ENCODE data around the gene ASPHD1. TPM values are rescaled to one million over a fixed set of nuclear protein-coding genes. Genes with fewer than 3 reads are reported as not detected.

ASPHD1 gene
- total and polyA plus RNA-seq, 2 of the 4 experiments (the other 2 are of a cell fraction), result 4.1 to 14.5 TPM

- Histone ChIP-seq H3K79me1 (ENCODE audit: low read depth in 1 of 2, low read length in 2 of 2) (peaks cover 7 to 30% of the 10 kb centered on the region in 2 experiments; a peak in 3 of 4 replicates), H3K18ac (ENCODE audit: low read depth, low read length) (no peak overlapping the region), H2BK20ac (ENCODE audit: low read depth, low read length) (no peak overlapping the region), H3K36me3 (ENCODE audit: control insufficient read depth, insufficient read depth, low read length) (peaks cover 22% of the 10 kb centered on the region), H2BK15ac (ENCODE audit: low read depth, low read length) (no peak overlapping the region), H3K56ac (ENCODE audit: extremely low read depth, insufficient read depth, low read length) (no peak overlapping the region), H4K20me1 (ENCODE audit: insufficient read depth, low read length) (no peaks in the 10 kb centered on the region; the same call in 1 of the 2 replicates), H3K4me1 (ENCODE audit: control insufficient read depth, insufficient read depth, low read length) (peaks cover 4% of the 10 kb centered on the region; the same call in 1 of the 2 replicates), H2AK5ac (ENCODE audit: low read depth, low read length) (no peak overlapping the region), H3K27ac (ENCODE audit: insufficient read depth, low read length) (no peak overlapping the region), H4K91ac (ENCODE audit: insufficient read depth, low read depth, low read length) (no peak overlapping the region), H3K9ac (ENCODE audit: low read depth, low read length) (no peak overlapping the region), H3K4ac (ENCODE audit: low read depth, low read length) (no peak overlapping the region), H2AK9ac (replicated peaks; ENCODE audit: low read depth, low read length, poor library complexity) (no peak overlapping the region), H4K5ac (ENCODE audit: low read depth, low read length) (no peak overlapping the region), H2AFZ (replicated peaks; ENCODE audit: low read length, poor library complexity) (no peak overlapping the region), H3K14ac (replicated peaks; ENCODE audit: low read depth, low read length) (no peak overlapping the region), H3K23ac (ENCODE audit: low read depth, low read length) (no peak overlapping the region), H4K8ac (ENCODE audit: low read depth in 2 of 2, low read length in 2 of 2) (no peak overlapping the region), H3K27me3 (ENCODE audit: control insufficient read depth, insufficient read depth, low read length) (no peaks in the 10 kb centered on the region), H3K4me2 (ENCODE audit: low read depth, low read length) (no peak overlapping the region), H3K9me3 (ENCODE audit: control insufficient read depth, insufficient read depth, low read length) (no peaks in the 10 kb centered on the region), H3K9me1 (ENCODE audit: insufficient read depth, low read length) (peaks cover 9% of the 10 kb centered on the region), H2BK120ac (ENCODE audit: low read depth, low read length) (no peak overlapping the region), H2BK5ac (ENCODE audit: low read depth, low read length, poor library complexity, severe bottlenecking) (no peak overlapping the region), H3K4me3 (ENCODE audit: insufficient read depth, low read depth, low read length) (no peak overlapping the region)
- ATAC-seq (ENCODE audit: low read depth) (no peak), DNase-seq (no peak)
- in situ Hi-C loops (cut with MboI; ENCODE audit: low sequenced_read_pairs) (no loop called here), dilution Hi-C loops (cut with HindIII; ENCODE audit: low sequenced_read_pairs, unreplicated experiment) (no loop called here), intact Hi-C loops (cut with micrococcal nuclease) (no loop called here)
- ChIA-PET CTCF (interaction anchor here (1.9 kb wide), 1 partner anchor 10 kb away, joined by 6 read pairs; no protein-coding TSS in a partner anchor), POLR2A (ENCODE audit: unreplicated experiment) (no interaction called here)
- no TSS peak for BruUV-seq (replicated peaks)
- no peak for TF ChIP-seq RFX5 (IDR thresholded peaks at IDR 0.05; ENCODE audit: low read depth, low read length)
- TF ChIP-seq CEBPB (IDR thresholded peaks at IDR 0.05; ENCODE audit: low read depth, low read length), result no peak
- no peak for TF ChIP-seq MXI1 (IDR thresholded peaks at IDR 0.05; ENCODE audit: borderline replicate concordance, low read depth, low read length)
- no peak for TF ChIP-seq USF2 (IDR thresholded peaks at IDR 0.05; ENCODE audit: low read depth, low read length)
- no peak for TF ChIP-seq RAD21 (IDR thresholded peaks at IDR 0.05; ENCODE audit: low read length)
- no peak for TF ChIP-seq NFE2L2 (IDR thresholded peaks at IDR 0.05; ENCODE audit: low read depth, low read length)
- TF ChIP-seq, protein P1, sequence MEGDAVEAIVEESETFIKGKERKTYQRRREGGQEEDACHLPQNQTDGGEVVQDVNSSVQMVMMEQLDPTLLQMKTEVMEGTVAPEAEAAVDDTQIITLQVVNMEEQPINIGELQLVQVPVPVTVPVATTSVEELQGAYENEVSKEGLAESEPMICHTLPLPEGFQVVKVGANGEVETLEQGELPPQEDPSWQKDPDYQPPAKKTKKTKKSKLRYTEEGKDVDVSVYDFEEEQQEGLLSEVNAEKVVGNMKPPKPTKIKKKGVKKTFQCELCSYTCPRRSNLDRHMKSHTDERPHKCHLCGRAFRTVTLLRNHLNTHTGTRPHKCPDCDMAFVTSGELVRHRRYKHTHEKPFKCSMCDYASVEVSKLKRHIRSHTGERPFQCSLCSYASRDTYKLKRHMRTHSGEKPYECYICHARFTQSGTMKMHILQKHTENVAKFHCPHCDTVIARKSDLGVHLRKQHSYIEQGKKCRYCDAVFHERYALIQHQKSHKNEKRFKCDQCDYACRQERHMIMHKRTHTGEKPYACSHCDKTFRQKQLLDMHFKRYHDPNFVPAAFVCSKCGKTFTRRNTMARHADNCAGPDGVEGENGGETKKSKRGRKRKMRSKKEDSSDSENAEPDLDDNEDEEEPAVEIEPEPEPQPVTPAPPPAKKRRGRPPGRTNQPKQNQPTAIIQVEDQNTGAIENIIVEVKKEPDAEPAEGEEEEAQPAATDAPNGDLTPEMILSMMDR (conservative IDR thresholded peaks at IDR 0.05; ENCODE audit: low read depth, low read length), result no peak
- no peak for TF ChIP-seq CHD1 (IDR thresholded peaks at IDR 0.05; ENCODE audit: low read depth, low read length)
- no peak for TF ChIP-seq SMC3 (IDR thresholded peaks at IDR 0.05; ENCODE audit: low read depth, low read length)
- TF ChIP-seq RCOR1 (IDR thresholded peaks at IDR 0.05; ENCODE audit: insufficient replicate concordance, low read length), result no peak
- no peak for TF ChIP-seq BHLHE40 (IDR thresholded peaks at IDR 0.05; ENCODE audit: low read depth, low read length)
- no peak for TF ChIP-seq POLR2A (IDR thresholded peaks at IDR 0.05; ENCODE audit: low read depth, low read length)
- TF ChIP-seq FOS (IDR thresholded peaks at IDR 0.05; ENCODE audit: low read depth, low read length), result no peak
- TF ChIP-seq MAZ (IDR thresholded peaks at IDR 0.05; ENCODE audit: borderline replicate concordance, low read depth, low read length), result no peak
- TF ChIP-seq, protein P2, sequence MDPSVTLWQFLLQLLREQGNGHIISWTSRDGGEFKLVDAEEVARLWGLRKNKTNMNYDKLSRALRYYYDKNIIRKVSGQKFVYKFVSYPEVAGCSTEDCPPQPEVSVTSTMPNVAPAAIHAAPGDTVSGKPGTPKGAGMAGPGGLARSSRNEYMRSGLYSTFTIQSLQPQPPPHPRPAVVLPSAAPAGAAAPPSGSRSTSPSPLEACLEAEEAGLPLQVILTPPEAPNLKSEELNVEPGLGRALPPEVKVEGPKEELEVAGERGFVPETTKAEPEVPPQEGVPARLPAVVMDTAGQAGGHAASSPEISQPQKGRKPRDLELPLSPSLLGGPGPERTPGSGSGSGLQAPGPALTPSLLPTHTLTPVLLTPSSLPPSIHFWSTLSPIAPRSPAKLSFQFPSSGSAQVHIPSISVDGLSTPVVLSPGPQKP (IDR thresholded peaks at IDR 0.05; ENCODE audit: borderline replicate concordance, low read depth, low read length), result no peak
- no peak for TF ChIP-seq MAFK (IDR thresholded peaks at IDR 0.05; ENCODE audit: low read depth, low read length)
- WGBS, 2 experiments (ENCODE audit: extremely low coverage in 2 of 2, insufficient read length in 1 of 2), result no CpG with 5 or more reads among the region's 10 CpGs
Observed at GRCh38 chr16:29858149-29858849, 42.0 kb upstream of the ASPHD1 start.

Data from IMR-90 (cell line).